GM18505 (cell line): ENCODE measurements around the gene RAET1L.
"Not testable (repeated sequence)": the region's sequence is repeated elsewhere in the genome, so short reads cannot be mapped to it uniquely, and the experiment has no call there.

Source experiments
- ATAC-seq: cut with Tn5 transposase; IDR thresholded peaks from one replicate; pipeline ENCODE4 v1.9.1; 2021; ENCODE audit not compliant: unreplicated experiment
- POLR2A ChIP-seq: IDR thresholded peaks from 4 replicates; pipeline ENCODE4 v1.6.1; 2011; ENCODE audit warnings: borderline replicate concordance; ENCODE audit not compliant: insufficient read depth, insufficient read length; ENCODE audit errors: extremely low read depth

RAET1L gene

DNA sequence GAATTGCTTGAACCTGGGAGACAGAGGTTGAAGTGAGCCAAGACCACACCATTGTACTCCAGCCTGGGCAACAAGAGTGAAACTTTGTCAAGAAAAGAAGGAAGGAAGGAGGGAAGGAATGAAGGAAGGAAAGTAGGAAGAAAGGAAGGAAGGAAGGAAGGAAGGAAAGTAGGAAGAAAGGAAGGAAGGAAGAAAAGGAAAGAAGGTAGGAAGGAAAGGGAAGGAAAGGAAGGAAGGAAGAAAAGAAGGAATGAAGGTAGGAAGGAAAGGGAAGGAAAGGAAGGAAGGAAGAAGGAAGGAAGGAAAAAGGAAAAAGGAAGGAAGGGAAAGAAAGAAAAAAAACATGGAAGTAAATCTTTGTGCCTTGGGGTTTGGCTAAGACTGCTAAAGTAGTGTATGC, 49.9 kb downstream of the RAET1L start:
- ATAC-seq = no peak
- no peak for TF ChIP-seq POLR2A

- no peak for ATAC-seq
- no peak for TF ChIP-seq POLR2A
These were observed 50.5 kb downstream of the RAET1L start for GRCh38 chr6:149974825-149975224.

- not testable (repeated sequence) for ATAC-seq
These were observed 50.9 kb downstream of the RAET1L start for GRCh38 chr6:149974394-149974793.

DNA sequence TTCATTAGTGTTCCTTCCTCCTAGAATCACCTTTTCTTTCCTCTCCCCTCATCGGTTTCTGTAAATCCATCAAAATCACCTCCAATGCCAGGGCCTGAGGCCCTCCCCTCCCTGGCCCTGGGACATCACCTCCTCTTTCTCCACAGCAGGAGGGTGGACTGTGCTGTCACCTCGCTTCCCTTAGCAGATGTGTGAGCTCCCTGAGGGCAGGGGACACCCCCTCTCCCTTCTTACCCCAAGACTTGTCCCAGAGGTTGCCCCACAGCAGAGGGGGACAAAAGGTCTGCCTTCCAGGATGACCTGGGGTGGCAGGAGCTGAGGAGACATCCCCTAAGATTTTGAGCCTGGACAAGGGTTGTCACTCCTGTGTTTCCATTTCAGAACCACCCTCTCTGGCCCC, 55.7 kb downstream of the RAET1L start:
- ATAC-seq = no peak

DNA sequence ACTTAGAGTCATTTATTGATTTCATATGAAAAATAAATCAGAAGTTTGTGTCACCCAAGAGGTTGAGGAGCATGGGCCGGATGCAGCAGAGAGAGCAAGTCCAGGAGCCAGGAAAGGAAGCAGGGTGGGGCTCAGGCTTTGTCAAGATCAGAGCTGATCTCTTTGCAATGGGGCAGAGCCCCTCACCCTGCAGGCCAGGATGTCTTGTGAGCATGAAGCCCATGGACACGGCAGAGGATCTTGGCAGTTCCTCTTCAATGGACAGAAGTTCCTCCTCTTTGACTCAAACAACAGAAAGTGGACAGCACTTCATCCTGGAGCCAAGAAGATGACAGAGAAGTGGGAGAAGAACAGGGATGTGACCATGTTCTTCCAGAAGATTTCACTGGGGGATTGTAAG, 56.4 kb downstream of the RAET1L start:
- not testable (repeated sequence) for ATAC-seq

More for the DNA sequence above, 55.7 kb downstream of the RAET1L start:
- no peak for TF ChIP-seq POLR2A
